AG09309 (cell line): ENCODE results near the gene DGKG.

Experiments used
- DNase-seq: peaks from one replicate; pipeline ENCODE4 v3.0.0-alpha.2; 2010; ENCODE audit warnings: low read depth
- H3K4me3 ChIP-seq: 2 replicates; pipeline ENCODE4 v1.5.1; 2011; ENCODE audit warnings: mild to moderate bottlenecking, low read depth, low read length, moderate library complexity; ENCODE audit not compliant: control insufficient read depth
- TF ChIP-seq, protein P1 (sequence below): IDR thresholded peaks from 2 replicates; pipeline ENCODE4 v1.5.1; 2011; ENCODE audit warnings: mild to moderate bottlenecking, low read depth, low read length, inconsistent platforms; ENCODE audit not compliant: insufficient read depth, control insufficient read depth; ENCODE audit errors: missing control alignments

Gene DGKG

DNA sequence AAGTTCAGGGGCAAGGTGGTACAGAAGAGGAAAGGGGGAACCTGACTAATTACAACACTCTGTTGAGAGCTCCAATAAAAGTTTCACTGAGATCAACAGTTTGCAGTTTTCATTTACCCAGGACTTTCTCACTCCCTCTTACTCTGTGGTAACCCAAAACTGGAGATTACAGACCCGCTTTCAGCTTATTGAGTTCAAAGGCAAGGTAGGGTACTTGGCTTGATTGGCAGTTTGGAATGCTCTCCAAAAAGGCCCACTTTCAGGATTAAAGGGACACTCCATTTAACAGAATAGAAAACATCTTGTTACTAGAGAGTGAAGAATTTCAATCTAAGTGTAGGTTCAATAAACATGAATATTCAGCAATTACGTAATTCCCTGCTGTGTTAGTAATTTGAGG lies 135.6 kb downstream of the DGKG start:
- no peak for DNase-seq
- TF ChIP-seq, protein P1, sequence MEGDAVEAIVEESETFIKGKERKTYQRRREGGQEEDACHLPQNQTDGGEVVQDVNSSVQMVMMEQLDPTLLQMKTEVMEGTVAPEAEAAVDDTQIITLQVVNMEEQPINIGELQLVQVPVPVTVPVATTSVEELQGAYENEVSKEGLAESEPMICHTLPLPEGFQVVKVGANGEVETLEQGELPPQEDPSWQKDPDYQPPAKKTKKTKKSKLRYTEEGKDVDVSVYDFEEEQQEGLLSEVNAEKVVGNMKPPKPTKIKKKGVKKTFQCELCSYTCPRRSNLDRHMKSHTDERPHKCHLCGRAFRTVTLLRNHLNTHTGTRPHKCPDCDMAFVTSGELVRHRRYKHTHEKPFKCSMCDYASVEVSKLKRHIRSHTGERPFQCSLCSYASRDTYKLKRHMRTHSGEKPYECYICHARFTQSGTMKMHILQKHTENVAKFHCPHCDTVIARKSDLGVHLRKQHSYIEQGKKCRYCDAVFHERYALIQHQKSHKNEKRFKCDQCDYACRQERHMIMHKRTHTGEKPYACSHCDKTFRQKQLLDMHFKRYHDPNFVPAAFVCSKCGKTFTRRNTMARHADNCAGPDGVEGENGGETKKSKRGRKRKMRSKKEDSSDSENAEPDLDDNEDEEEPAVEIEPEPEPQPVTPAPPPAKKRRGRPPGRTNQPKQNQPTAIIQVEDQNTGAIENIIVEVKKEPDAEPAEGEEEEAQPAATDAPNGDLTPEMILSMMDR: no peak
- no peak overlapping the region for H3K4me3 ChIP-seq

DNA sequence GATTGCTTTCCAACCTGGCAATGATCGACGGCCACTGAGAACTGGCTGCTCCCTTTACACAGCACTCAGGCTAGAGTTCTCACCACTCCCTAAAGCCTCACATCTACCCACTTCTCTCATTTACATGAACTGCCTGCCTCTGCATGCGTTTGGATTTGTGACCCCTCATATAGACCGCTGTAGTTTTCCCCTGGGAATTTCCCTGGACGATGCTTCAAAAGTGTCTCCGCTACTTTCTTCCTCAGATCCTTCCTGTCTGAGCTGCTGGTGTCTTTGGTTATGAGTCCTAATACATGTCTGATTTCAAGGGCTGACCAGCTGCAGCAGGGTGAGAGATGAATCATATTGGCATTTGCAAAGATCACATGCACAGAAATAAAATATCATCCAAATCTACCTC lies 136.4 kb downstream of the DGKG start:
- no peak overlapping the region for H3K4me3 ChIP-seq
- no peak for DNase-seq
- TF ChIP-seq, protein P1: no peak

DNA sequence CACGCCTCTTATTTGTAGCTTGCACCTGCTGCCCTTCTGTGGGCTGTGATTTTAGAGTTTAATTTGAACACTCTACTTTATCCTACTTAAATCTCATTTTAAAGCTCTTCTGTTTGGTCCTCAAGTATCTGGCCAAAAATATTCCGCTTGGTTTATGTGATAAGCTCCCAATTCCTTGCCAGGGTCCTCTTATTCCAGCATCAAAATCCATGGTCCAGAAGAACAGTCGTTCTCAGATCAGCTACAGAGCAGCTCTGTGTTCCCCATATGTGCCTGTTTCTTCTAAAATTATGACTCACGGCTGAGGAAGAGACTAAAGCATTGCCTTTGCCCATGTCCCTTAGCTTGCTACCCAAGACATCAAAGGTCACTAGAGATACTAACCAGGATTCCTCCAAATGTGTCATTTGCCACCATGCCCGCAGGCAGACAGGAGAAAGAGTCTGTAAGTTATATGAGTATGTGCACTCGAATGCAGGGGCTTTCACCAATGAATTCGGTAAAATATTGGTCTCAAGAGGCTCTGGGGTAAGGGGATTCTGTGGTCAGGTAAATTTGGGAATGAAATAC lies 137.9 kb downstream of the DGKG start:
- TF ChIP-seq, protein P1: no peak
- H3K4me3 ChIP-seq: no peak overlapping the region
- DNase-seq: no peak

DNA sequence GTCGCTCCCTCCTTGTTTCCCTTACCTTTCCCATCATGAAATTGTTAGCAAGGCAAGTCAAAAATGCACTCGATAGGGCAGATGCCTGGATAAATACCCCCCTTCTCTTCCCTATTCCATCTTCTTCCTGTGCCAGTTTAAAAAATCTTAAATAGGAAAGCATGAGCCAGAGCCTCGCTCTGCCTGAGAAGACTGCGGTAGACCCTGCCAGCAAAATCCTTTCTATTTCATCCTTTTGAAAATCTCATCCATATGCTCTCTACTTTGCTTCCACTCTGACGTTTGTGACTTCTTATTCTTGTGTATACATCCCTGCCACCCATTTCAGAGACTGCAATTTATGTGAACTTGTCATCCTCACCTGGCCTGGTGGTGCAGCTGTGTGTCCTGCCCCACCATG lies 138.6 kb downstream of the DGKG start:
- no peak overlapping the region for H3K4me3 ChIP-seq
- no peak for DNase-seq
- TF ChIP-seq, protein P1: no peak

DNA sequence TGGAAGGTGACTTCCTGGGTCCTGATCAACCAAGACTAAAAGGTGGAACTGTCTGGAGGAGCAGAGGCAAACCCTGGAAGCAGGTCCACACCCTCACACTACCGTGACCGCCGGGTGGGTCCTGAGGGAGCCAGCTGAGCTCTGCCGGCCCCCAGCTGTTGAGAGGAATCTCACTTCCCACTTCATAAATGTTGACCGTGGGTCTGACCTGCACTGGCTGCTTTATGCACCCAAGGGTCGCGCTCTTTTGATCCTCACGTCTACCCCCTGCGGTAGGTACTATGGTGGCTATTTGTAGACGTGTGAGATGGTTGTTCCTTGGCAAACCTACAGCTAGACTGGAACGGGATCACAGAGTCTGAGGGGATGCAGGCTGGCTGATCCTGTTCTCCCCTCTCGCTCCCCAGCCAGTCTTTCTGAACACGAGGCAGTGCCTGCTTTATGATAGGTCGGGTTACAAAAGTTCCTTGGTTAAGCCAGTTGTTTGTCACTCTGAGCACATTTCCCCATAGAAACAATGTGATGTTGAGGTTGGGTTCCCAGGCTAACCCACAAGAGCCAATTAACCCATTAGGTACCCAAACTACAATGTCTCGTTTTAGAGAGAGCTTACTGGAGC lies 140.2 kb downstream of the DGKG start:
- H3K4me3 ChIP-seq: no peak overlapping the region
- DNase-seq: no peak
- TF ChIP-seq, protein P1: no peak

DNA sequence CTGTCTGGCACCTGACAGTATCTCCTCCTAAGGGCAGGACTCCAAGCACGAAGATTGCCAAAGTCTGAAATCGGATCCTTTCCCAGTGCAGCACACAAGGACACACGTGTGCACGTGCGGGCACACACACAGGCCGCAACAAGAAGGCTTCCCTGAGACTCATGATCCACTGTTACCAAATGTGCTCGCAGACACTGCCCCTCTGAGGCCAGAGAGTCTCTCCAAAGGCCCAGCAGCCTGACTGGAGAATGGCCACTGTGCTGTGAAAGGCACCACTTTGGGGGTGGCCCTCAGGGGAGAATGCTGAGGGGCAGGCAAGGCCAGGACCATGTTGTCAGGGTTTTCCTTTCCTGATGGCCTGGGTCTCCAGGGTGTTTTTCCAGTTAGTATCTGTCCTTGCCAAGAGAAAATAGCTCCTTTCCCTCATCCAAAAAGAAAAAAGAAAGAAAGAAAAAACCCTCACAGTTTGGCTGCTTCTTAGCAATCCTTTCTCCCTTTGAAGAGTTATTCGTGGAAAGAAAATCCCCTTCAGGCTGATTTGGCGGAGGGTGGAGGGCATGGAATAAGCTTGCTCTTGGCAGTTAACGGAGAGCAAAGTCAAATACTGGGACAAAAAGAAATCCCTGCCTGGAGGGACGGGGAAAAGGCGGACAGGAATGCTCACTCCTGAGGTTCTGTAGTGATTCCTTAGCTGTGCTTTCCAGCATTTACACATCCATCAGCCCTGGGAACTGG lies 141.0 kb downstream of the DGKG start:
- DNase-seq: no peak
- TF ChIP-seq, protein P1: no peak
- H3K4me3 ChIP-seq: no peak overlapping the region
